ENCODE data around the gene PPP2R2C. TPM values are rescaled to one million over a fixed set of nuclear protein-coding genes. Genes with fewer than 3 reads are reported as not detected.

Gene PPP2R2C
- total RNA-seq, 2 donors from 2014 or later = 0.66 to 0.78 TPM

- TF ChIP-seq CTCF (IDR thresholded peaks at IDR 0.05) (no peak), POLR2A (IDR thresholded peaks at IDR 0.05) (no peak)
- ATAC-seq (no peak), DNase-seq (no peak)
- Histone ChIP-seq H3K9me3 (no peaks in the 10 kb centered on the region), H3K4me3 (no peak overlapping the region), H3K27me3 (no peaks in the 10 kb centered on the region), H3K4me1 (peaks cover 23% of the 10 kb centered on the region), H3K36me3 (replicated peaks in 1 of 2; ENCODE audit: insufficient read depth in 1 of 2, low read depth in 2 of 2) (no peaks in the 10 kb centered on the region), H3K27ac (no peak overlapping the region)
- 78 to 84% methylated on average over 11 to 20 of the region's 20 CpGs for WGBS, 2 donors
- intact Hi-C loops (cut with DNase I) = no loop called here
Observed at GRCh38 chr4:6281436-6282313, 190.7 kb downstream of the PPP2R2C start.

- no peaks in the 10 kb centered on the region for H3K36me3 ChIP-seq (replicated peaks in 1 of 2; ENCODE audit: insufficient read depth in 1 of 2, low read depth in 2 of 2)
- intact Hi-C loops (cut with DNase I) = no loop called here
- H3K4me1 ChIP-seq = peaks cover 23% of the 10 kb centered on the region
- TF ChIP-seq CTCF (IDR thresholded peaks at IDR 0.05) (no peak), POLR2A (IDR thresholded peaks at IDR 0.05) (no peak)
- 88 to 90% methylated on average over 5 to 16 of the region's 16 CpGs for WGBS, 2 donors
- DNase-seq (no peak), ATAC-seq (no peak)
- H3K9me3 ChIP-seq = no peaks in the 10 kb centered on the region
- no peak overlapping the region for H3K4me3 ChIP-seq
- no peaks in the 10 kb centered on the region for H3K27me3 ChIP-seq
- H3K27ac ChIP-seq = no peak overlapping the region
Observed at GRCh38 chr4:6280365-6280996, 191.9 kb downstream of the PPP2R2C start.

DNA sequence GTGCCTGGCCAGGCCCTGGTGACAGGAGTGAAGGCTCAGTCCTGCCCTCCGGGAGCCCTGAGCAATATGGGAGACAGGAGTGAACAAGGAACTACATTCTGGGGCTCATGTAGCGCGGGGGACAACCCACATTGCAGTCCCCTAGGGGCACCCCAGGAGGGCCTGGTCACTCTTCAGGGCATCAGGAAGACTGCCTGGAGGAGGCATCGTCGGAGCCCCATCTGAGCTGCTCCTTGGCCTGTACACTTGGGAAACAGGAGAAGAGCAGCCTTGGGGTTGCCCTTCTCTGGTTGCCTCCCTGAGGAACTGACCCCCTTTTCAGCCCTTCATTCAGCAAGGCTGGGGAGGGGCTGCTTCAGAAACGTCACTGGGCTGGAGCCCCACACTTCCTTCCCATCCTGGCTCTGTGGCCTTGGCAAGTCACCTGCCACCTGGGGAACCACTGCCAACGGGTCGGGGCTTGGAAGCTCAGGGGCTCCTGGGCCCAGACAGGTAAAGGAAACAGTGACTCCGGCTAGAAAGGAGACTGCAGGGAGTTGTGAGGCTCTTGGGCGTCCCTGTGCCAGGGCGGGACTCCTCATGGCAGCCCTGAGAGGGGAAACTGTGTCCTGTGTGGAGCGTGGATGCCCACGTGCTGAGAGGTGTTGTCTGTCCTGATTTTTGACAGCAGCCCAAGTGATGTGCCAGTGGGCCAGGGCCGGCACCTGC is 192.7 kb downstream of the PPP2R2C start:
- no peak for DNase-seq
- no peak overlapping the region for H3K27ac ChIP-seq
- no peak for ATAC-seq
- H3K27me3 ChIP-seq = no peaks in the 10 kb centered on the region
- intact Hi-C loops (cut with DNase I) = no loop called here
- peaks cover 23% of the 10 kb centered on the region for H3K4me1 ChIP-seq
- H3K9me3 ChIP-seq = no peaks in the 10 kb centered on the region
- H3K36me3 ChIP-seq (replicated peaks in 1 of 2; ENCODE audit: insufficient read depth in 1 of 2, low read depth in 2 of 2) = no peaks in the 10 kb centered on the region
- WGBS, 2 donors = 71 to 80% methylated on average over 2 to 14 of the region's 14 CpGs
- TF ChIP-seq CTCF (IDR thresholded peaks at IDR 0.05) = no peak
- no peak for TF ChIP-seq POLR2A (IDR thresholded peaks at IDR 0.05)
- no peak overlapping the region for H3K4me3 ChIP-seq

DNA sequence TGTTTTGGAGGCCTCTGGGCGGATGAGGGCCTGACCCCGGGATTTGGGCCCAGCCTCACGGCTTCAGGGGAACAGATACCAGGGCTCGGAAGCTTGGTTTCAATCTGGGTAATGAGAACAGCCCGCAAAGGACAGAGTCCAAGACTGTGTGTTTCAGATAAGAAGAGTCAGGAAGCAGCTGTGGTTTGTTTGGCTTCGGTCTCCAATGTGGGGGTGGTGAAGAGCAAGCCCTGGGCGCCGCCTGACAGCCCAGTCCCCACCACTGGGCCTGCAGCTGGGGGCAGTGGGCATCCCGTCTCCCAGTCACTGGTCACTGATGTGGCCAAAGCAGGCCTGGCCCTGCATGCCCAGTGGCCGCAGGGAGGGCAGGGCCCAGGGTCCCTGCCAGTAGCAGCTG is 193.6 kb downstream of the PPP2R2C start:
- peaks cover 24% of the 10 kb centered on the region for H3K4me1 ChIP-seq
- WGBS, 2 donors = 29 to 40% methylated on average over 3 to 10 of the region's 10 CpGs
- intact Hi-C loops (cut with DNase I) = no loop called here
- ATAC-seq (peak; percentile 51), DNase-seq (peak in 2 of 4 donors; percentile 48 to 53)
- no peaks in the 10 kb centered on the region for H3K36me3 ChIP-seq (replicated peaks in 1 of 2; ENCODE audit: insufficient read depth in 1 of 2, low read depth in 2 of 2)
- no peak overlapping the region for H3K27ac ChIP-seq
- no peak overlapping the region for H3K4me3 ChIP-seq
- no peak for TF ChIP-seq POLR2A (IDR thresholded peaks at IDR 0.05)
- TF ChIP-seq CTCF (IDR thresholded peaks at IDR 0.05) = no peak
- no peaks in the 10 kb centered on the region for H3K27me3 ChIP-seq
- H3K9me3 ChIP-seq = no peaks in the 10 kb centered on the region

All from body of pancreas (tissue), 4 donors.